ENCODE results near the gene ICOSLG. TPM values are rescaled to one million over a fixed set of nuclear protein-coding genes. Genes with fewer than 3 reads are reported as not detected.
"Not testable (repeated sequence)": the region's sequence is repeated elsewhere in the genome, so short reads cannot be mapped to it uniquely, and the experiment has no call there.

The ICOSLG gene
- total RNA-seq, 2 experiments from 2014 or later: 2.4 to 2.8 TPM

DNA sequence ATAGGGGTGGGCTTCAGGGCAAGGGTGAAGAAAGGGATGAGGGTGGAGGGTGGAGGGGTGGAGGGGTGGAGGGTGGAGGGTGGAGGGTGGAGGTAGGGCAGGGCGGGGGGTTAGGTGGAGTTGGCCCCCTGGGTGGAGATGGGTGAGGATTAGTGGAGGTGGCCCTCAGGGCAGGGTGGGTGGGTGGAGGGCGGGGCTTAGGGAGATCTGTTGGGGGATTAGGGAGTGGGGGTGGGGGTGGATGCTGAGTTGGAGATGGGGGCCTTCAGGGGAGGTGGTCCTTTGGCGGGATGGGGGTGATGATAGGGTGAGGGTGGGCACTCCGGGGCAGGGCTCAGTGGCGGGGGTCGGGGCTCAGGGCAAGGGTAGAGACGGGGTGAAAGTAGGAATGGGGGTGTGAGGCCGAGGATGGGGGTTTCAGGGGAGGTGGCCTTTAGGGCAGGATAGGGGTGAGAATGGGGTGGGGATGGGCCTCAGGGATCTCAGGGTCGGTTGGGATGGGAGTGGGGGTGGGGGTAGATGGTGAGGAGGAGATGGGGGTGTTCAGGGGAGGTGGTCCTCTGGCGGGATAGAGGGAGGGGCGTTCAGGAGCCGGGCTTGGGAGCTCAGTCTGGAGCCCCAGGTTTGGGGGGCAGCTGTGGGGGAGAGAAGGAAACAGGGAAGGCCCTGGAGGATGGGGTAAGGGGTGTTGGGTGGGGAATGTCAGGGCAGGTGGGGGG lies 21.8 kb upstream of the ICOSLG start:
- DNase-seq (no peak), ATAC-seq (no peak)
- no peaks in the 10 kb centered on the region for H3K9me3 Mint-ChIP-seq (ENCODE audit: low read depth)
- H3K27ac Mint-ChIP-seq: no peak overlapping the region
- no peaks in the 10 kb centered on the region for H3K36me3 Mint-ChIP-seq (ENCODE audit: low read depth)
- POLR2A ChIA-PET: no interaction called here
- no peaks in the 10 kb centered on the region for H3K27me3 Mint-ChIP-seq
- no peak overlapping the region for H3K4me3 Mint-ChIP-seq
- CTCF ChIA-PET: no interaction called here
- H3K4me1 Mint-ChIP-seq: no peaks in the 10 kb centered on the region
- intact Hi-C loops (cut with DNase I, micrococcal nuclease): no loop called here

DNA sequence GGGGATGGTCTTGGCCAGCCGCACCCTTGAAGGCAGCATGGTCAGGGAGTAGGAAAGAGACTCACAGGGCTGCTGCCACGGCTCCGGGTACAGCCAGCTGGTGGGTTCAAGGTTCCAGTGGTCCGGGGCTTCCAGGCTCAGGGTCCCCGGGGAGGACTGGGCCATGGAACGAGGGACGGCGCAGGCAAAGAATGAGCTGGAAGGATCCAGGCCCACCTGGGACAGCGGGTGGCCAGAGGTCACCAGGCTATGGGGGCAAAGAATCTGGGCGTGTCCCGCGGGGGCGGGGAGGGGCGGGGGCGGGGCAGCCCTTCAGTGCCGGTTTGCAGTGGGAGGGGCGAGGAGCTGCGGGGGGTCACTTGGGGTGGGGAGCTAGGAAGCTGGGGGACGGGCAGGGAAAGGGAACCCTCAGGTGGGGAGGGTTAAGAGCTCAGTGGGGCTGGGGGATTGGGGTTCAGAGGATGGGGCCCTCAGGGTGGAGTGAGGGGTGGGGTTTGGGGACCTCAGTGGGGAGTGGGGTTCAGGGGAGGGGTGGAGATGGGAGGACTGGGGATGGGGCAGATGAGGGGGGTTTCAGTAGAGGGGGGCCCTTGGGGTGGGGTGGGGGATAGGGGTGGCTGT lies 21.0 kb upstream of the ICOSLG start, which contains the start of gene DNMT3L:
Gene DNMT3L (minus strand): TSS at position 223 of the 621 bp plus-strand sequence. CDS start 638 bp downstream, outside the sequence.
- H3K9me3 Mint-ChIP-seq (ENCODE audit: low read depth): no peaks in the 10 kb centered on the region
- H3K27ac Mint-ChIP-seq: no peak within 1 kb of the TSS
- no peaks in the 10 kb centered on the region for H3K27me3 Mint-ChIP-seq
- no peaks in the 10 kb centered on the region for H3K4me1 Mint-ChIP-seq
- no peak within 1 kb of the TSS for H3K4me3 Mint-ChIP-seq
- ChIA-PET POLR2A (no interaction called here), CTCF (no interaction called here)
- ATAC-seq: no peak
- DNase-seq: no peak
- intact Hi-C loops (cut with DNase I, micrococcal nuclease): no loop called here
- no peaks in the 10 kb centered on the region for H3K36me3 Mint-ChIP-seq (ENCODE audit: low read depth)

DNA sequence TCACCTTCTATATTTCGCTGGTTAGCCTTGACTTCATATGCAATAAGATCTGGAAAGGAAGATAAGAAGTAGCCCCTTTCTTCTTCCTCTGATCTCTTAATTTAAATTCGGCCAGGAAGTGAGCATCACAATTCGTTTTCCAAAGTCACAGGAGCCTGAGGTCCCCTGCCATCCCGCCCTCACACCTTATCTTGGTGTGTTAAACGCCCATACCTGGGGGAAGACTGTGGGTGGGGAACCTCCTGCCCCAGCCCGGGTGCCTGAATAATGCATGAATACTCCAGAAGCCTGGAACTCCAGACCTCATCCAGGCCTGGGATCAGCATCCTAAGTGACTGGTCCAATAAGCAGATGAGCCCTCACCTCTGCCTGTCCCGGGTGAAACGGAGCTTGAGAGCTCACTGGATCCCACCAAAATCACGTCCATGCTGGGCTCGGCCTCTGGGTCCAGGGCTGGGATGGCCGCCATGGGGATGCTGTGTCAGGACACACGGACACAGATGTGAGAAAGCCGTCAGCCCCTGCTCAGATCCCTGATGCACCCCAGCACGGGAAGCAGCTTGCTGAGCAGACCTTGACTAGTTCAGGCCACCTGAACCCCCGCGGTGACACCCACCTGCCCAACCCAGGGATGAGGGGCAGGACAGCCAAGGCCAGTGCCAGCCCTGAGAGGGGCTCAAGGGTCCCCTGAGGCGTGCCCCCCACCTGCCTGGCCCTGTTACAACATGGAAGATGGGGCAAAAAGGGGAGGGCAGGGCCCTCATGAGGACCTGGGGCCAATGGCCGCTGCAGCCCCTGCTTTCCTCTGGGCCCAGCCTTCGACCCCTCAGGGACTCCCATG lies 20.3 kb upstream of the ICOSLG start:
- intact Hi-C loops (cut with DNase I, micrococcal nuclease): no loop called here
- no peaks in the 10 kb centered on the region for H3K36me3 Mint-ChIP-seq (ENCODE audit: low read depth)
- H3K9me3 Mint-ChIP-seq (ENCODE audit: low read depth): no peaks in the 10 kb centered on the region
- ChIA-PET POLR2A (no interaction called here), CTCF (interaction anchor here (0.6 kb wide), 1 partner anchor 250 kb away, joined by 3 read pairs; no protein-coding TSS in a partner anchor)
- ATAC-seq (no peak), DNase-seq (no peak)
- no peaks in the 10 kb centered on the region for H3K4me1 Mint-ChIP-seq
- H3K27ac Mint-ChIP-seq: no peak overlapping the region
- no peak overlapping the region for H3K4me3 Mint-ChIP-seq
- no peaks in the 10 kb centered on the region for H3K27me3 Mint-ChIP-seq

DNA sequence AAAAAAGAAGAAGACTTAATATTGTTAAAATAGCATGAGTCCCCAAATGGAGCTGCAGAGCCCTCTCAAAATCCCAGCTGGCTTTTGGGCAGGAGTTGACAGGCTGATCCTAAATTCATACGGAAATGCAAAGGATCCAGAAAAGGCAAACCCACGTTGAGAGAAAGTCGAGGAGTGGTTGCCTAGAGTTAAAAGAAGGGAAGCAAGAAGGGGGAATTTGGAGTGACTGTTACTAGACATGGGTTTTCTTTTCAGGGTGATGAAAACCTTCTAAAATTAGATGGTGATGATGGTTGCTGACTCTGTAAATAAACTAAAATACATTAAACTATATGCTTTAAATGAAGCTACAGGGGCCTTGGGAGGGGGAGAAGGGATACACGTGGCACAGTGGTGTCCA lies 19.3 kb upstream of the ICOSLG start:
- Mint-ChIP-seq H3K27ac (no peak overlapping the region), H3K27me3 (no peaks in the 10 kb centered on the region), H3K36me3 (ENCODE audit: low read depth) (no peaks in the 10 kb centered on the region), H3K4me1 (no peaks in the 10 kb centered on the region), H3K4me3 (no peak overlapping the region), H3K9me3 (ENCODE audit: low read depth) (no peaks in the 10 kb centered on the region)
- no peak for ATAC-seq
- intact Hi-C loops (cut with DNase I, micrococcal nuclease): no loop called here
- POLR2A ChIA-PET: interaction anchor here (0.6 kb wide), 1 partner anchor 175 kb away, joined by 7 read pairs; no protein-coding TSS in a partner anchor
- no peak for DNase-seq
- CTCF ChIA-PET: interaction anchor here (1.1 kb wide), 1 partner anchor 38 kb away, joined by 4 read pairs; no protein-coding TSS in a partner anchor

DNA sequence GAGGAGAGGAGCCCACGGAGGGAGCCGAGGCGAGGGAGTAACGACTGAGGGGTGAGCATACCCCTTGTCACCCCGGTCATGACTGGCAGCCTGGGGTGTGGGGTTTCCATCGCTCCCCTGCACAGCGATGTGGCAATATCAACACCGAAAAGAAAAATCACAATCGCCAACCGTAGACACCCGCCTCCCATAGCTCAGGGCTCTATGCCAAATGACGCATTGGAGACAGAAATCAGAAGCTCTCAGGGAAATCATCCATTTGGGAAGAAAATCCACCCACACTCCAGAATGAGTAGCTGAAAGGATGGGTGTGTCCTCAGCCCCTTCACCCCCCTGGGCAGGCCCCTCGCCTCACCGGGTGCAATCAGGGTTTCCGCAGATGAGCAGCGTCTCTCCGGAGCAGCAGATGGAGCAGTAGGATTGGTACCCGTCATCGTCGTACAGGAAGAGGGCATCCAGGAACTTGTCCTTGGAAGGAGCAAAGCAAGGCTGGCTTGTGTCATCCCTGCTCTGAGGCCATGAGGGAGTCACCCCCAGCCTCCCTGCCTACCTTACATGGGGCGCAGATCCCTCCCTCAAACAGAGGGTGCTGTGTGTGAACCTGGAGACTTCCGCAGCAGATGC lies 18.5 kb upstream of the ICOSLG start:
- ATAC-seq (no peak), DNase-seq (no peak)
- intact Hi-C loops (cut with DNase I, micrococcal nuclease): no loop called here
- CTCF ChIA-PET: interaction anchor here (1.1 kb wide), 1 partner anchor 39 kb away, joined by 4 read pairs; no protein-coding TSS in a partner anchor
- POLR2A ChIA-PET: interaction anchor here (0.7 kb wide), 1 partner anchor 225 kb away, joined by 4 read pairs; no protein-coding TSS in a partner anchor
- H3K27me3 Mint-ChIP-seq: peaks cover 2% of the 10 kb centered on the region
- no peak overlapping the region for H3K27ac Mint-ChIP-seq
- no peak overlapping the region for H3K4me3 Mint-ChIP-seq
- H3K9me3 Mint-ChIP-seq (ENCODE audit: low read depth): no peaks in the 10 kb centered on the region
- H3K36me3 Mint-ChIP-seq (ENCODE audit: low read depth): no peaks in the 10 kb centered on the region
- H3K4me1 Mint-ChIP-seq: no peaks in the 10 kb centered on the region

DNA sequence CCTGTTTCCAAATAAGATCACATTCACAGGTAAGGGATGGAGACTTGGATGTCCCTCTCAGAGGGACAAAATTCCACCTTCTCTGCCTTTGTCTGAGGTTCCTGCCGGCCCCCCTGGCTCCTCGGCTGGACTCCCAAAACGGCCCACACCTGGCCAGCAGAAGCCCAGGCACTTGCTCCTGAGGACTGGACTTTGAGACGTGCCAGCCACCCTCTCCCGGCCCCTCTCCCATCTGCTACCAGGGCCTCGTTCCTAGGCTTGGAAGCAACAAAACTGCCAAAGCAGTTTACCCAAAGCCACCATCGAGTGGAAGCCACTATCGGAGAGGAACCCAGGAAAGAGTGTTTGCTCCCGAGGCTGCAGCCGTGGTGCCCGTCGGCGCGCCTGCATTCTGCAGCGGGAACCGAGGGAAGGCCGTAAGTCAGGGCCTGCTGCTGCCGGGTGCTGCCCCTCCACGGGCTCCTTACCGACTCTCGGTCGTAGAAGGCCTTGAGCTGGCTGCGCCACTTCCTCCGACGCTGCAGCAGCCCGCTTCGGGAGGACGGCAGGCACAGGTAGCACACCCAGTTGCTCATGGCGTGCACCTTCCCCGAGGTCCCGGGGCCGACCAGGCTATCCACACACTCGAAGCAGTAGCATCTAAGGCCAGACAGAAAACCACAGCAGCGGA lies 17.4 kb upstream of the ICOSLG start:
- POLR2A ChIA-PET: interaction anchor here (0.7 kb wide), 1 partner anchor 226 kb away, joined by 4 read pairs; no protein-coding TSS in a partner anchor
- no peak for DNase-seq
- CTCF ChIA-PET: no interaction called here
- no peaks in the 10 kb centered on the region for H3K9me3 Mint-ChIP-seq (ENCODE audit: low read depth)
- no peaks in the 10 kb centered on the region for H3K4me1 Mint-ChIP-seq
- intact Hi-C loops (cut with DNase I, micrococcal nuclease): no loop called here
- peaks cover 4% of the 10 kb centered on the region for H3K27me3 Mint-ChIP-seq
- no peak for ATAC-seq
- H3K4me3 Mint-ChIP-seq: no peak overlapping the region
- H3K36me3 Mint-ChIP-seq (ENCODE audit: low read depth): no peaks in the 10 kb centered on the region
- H3K27ac Mint-ChIP-seq: no peak overlapping the region

DNA sequence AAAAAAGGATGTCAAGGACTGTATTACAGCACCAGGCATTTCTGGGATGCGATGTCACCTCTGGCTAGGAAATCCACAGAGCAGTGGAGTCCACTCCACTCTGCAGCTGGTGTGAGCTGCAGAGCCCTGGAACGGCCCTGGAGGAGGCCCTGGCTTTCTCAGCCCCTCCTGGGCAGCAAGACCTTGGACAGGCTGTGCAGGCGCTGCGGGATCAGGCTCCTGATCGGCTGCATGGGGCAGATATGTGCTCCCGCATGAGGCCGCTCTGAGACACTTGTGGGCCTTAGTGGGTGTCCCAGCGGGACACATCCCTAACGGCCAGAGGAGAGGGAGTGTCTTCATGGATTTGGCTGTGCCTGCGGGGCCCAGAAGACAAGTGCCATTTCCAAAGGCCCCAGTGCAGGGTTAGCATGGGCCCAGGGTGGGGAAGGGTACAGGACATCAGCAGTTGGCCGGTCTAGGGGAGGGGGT lies 14.8 kb upstream of the ICOSLG start:
- Mint-ChIP-seq H3K4me1 (no peaks in the 10 kb centered on the region), H3K9me3 (ENCODE audit: low read depth) (no peaks in the 10 kb centered on the region), H3K4me3 (no peak overlapping the region), H3K27me3 (peaks cover 4% of the 10 kb centered on the region), H3K36me3 (ENCODE audit: low read depth) (no peaks in the 10 kb centered on the region), H3K27ac (no peak overlapping the region)
- DNase-seq: no peak
- ChIA-PET POLR2A (no interaction called here), CTCF (no interaction called here)
- no peak for ATAC-seq
- intact Hi-C loops (cut with DNase I, micrococcal nuclease): no loop called here

DNA sequence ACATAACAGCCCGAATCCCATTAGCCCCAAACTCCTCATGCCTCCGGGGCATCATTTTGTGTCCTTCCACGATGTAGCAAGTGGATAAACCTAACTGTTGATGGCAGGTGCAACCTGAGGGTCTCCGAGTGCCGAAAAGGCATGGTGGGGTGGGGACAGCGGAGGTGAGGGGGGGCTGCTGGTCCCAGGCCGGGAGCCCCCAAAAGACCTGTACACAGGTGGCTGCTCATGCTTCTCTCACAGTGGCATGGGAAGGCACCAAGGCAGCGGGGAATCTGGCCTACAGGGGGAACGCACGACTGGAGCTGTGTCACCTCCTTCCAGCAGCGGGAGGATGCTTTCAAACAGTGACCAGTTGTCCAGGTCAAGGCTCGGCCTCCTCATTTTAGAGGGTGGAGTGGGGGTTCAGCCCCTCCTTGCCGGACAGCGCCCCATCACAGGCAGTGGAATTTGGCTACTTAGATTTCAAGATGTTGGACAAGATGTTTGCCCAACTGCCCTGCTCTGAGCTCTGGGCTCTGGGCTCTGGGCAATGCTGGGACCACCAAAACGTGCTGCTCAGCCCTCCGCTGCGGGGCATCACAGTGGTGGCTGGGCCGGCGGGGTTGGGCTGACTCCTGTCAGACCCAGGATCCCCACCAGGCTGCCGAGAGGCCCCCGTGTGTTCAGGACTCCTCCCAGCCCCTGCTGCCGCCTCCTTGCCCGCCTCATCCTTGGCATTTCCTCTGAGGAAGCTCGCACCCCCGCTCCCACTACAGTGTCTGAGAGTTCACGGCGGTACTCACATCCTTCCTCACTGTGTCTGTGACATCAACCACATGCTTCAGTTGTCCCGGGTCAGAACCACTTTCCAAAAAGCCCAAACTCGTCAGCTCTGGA lies 13.3 kb upstream of the ICOSLG start:
- intact Hi-C loops (cut with DNase I, micrococcal nuclease): no loop called here
- Mint-ChIP-seq H3K4me1 (no peaks in the 10 kb centered on the region), H3K9me3 (ENCODE audit: low read depth) (no peaks in the 10 kb centered on the region), H3K27ac (no peak overlapping the region), H3K27me3 (peaks cover 4% of the 10 kb centered on the region), H3K36me3 (ENCODE audit: low read depth) (no peaks in the 10 kb centered on the region), H3K4me3 (no peak overlapping the region)
- ChIA-PET POLR2A (no interaction called here), CTCF (no interaction called here)
- ATAC-seq (no peak), DNase-seq (no peak)

DNA sequence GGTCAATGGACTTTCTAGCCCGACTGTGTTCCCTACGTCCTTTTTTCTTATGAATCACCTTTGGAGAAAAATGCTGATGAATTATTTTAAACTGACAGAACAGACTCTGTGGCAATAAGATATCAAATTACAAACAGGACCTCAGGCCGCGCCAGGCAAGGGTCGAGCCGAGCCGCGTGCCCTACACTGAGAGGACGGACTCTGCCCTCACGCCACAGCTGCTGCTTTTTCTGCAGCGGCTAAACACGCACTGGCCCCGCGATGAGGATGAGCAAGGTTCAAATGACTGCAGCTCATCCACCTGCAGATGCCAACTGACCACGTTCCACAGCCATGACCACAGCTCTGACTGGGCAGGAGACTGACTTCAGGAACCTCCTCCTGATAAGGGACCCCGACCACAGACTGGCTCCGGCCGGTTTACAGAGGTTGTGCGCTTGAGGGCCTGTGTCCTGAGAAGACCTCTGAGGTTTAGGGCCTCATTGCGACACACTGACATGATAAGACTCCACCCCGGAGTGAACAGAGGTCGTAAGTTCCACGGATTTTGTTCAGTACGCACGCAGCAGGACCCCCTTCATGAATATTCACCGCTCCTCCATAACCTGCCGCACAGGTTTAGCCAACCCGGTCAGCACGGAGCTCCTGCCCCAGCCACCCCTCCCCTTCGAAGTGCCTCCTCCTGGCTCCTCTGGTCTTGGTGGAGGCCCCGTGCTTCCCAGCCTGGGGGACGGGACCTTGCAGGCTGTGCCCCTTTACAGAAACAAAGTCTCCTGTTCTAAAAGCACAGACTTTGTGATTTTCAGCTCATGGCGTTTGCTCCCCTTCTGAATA lies 8.7 kb upstream of the ICOSLG start:
- H3K36me3 Mint-ChIP-seq (ENCODE audit: low read depth); H3K27ac Mint-ChIP-seq; CTCF ChIA-PET; H3K4me1 Mint-ChIP-seq; ATAC-seq; H3K4me3 Mint-ChIP-seq; H3K27me3 Mint-ChIP-seq; H3K9me3 Mint-ChIP-seq (ENCODE audit: low read depth); intact Hi-C loops (cut with DNase I, micrococcal nuclease); POLR2A ChIA-PET; DNase-seq: not testable (repeated sequence)

DNA sequence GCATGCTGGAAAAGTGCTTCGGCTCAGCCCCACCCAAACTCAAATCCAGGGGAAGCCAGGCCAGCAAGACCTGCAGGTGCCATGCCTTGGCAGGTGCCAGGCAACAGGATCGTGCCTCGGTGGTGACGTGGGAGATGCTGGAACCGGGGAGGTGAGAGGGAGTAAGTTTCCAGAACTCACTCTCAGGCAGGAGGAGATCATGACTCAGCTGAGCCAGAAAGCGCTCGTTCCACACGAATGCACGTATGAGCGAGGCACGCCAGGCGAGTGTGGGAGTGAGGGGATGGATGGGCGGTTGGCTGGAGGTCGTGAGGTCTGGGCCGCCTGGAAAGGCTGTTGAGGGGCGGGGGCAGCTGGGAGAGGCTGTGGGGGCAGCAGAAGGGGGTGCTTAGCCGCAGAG lies 7.2 kb upstream of the ICOSLG start:
- H3K9me3 Mint-ChIP-seq (ENCODE audit: low read depth); intact Hi-C loops (cut with DNase I, micrococcal nuclease); H3K27me3 Mint-ChIP-seq; DNase-seq; H3K4me1 Mint-ChIP-seq; H3K36me3 Mint-ChIP-seq (ENCODE audit: low read depth); ATAC-seq; CTCF ChIA-PET; H3K4me3 Mint-ChIP-seq; H3K27ac Mint-ChIP-seq; POLR2A ChIA-PET: not testable (repeated sequence)
